Nephron progenitor cell (in vitro differentiated cells): ENCODE data around the gene SPECC1L.
A peak's percentile ranks its signal among the peaks of the same experiment; 100 is the strongest.
"Not testable (repeated sequence)": the region's sequence is repeated elsewhere in the genome, so short reads cannot be mapped to it uniquely, and the experiment has no call there.

Experiments used
- DNase-seq: peaks from one replicate; pipeline ENCODE4 v3.0.0; 2021
- H3K27ac Mint-ChIP-seq: 2 replicates; pipeline ENCODE4 v1.8.0; 2021; ENCODE audit warnings: mild to moderate bottlenecking, moderate library complexity, mixed read lengths
- H3K27me3 Mint-ChIP-seq: 2 replicates; pipeline ENCODE4 v1.8.0; 2021; ENCODE audit warnings: mild to moderate bottlenecking, low read depth, mixed read lengths; ENCODE audit not compliant: poor library complexity
- H3K36me3 Mint-ChIP-seq: 2 replicates; pipeline ENCODE4 v1.8.0; 2021; ENCODE audit warnings: low read depth, mixed read lengths
- H3K4me1 Mint-ChIP-seq: 2 replicates; pipeline ENCODE4 v1.8.0; 2021; ENCODE audit warnings: mixed read lengths
- H3K4me3 Mint-ChIP-seq: 2 replicates; pipeline ENCODE4 v1.8.0; 2021; ENCODE audit warnings: mild to moderate bottlenecking, moderate library complexity, mixed read lengths
- H3K9me3 Mint-ChIP-seq: 2 replicates; pipeline ENCODE4 v1.8.0; 2021; ENCODE audit warnings: mild to moderate bottlenecking, moderate library complexity, mixed read lengths
- CTCF ChIP-seq: fragments of 200-600 bp; sonication (generic); IDR thresholded peaks from 2 replicates; pipeline ENCODE4 v1.5.0; 2021; ENCODE audit warnings: antibody characterized with exemption

Gene SPECC1L

GRCh38 chr22:24247011-24247507 lies 23.6 kb upstream of the SPECC1L start:
- Mint-ChIP-seq H3K27ac (no peak overlapping the region), H3K4me1 (peaks cover 29% of the 10 kb centered on the region), H3K4me3 (no peak overlapping the region), H3K27me3 (no peaks in the 10 kb centered on the region), H3K36me3 (no peaks in the 10 kb centered on the region), H3K9me3 (no peaks in the 10 kb centered on the region)
- TF ChIP-seq CTCF: no peak
- no peak for DNase-seq

- H3K4me1 Mint-ChIP-seq: peaks cover 22% of the 10 kb centered on the region
- no peaks in the 10 kb centered on the region for H3K27me3 Mint-ChIP-seq
- H3K9me3 Mint-ChIP-seq: no peaks in the 10 kb centered on the region
- H3K4me3 Mint-ChIP-seq: no peak overlapping the region
- peak; percentile 88 for DNase-seq
- TF ChIP-seq CTCF: peak; percentile 71
- H3K27ac Mint-ChIP-seq: no peak overlapping the region
- no peaks in the 10 kb centered on the region for H3K36me3 Mint-ChIP-seq
These were observed 22.9 kb upstream of the SPECC1L start for GRCh38 chr22:24247564-24248344.

GRCh38 chr22:24248611-24249010 lies 22.0 kb upstream of the SPECC1L start:
- H3K36me3 Mint-ChIP-seq, H3K27ac Mint-ChIP-seq, DNase-seq, H3K4me3 Mint-ChIP-seq, H3K27me3 Mint-ChIP-seq, H3K9me3 Mint-ChIP-seq: not testable (repeated sequence)
- peaks cover 14% of the 10 kb centered on the region for H3K4me1 Mint-ChIP-seq

GRCh38 chr22:24249413-24249812 lies 21.2 kb upstream of the SPECC1L start:
- not testable (repeated sequence) for H3K36me3 Mint-ChIP-seq, H3K27me3 Mint-ChIP-seq, H3K27ac Mint-ChIP-seq, H3K4me1 Mint-ChIP-seq, H3K9me3 Mint-ChIP-seq, H3K4me3 Mint-ChIP-seq, DNase-seq

- not testable (repeated sequence) for H3K9me3 Mint-ChIP-seq, DNase-seq, H3K4me3 Mint-ChIP-seq, H3K4me1 Mint-ChIP-seq, H3K27ac Mint-ChIP-seq, H3K27me3 Mint-ChIP-seq, H3K36me3 Mint-ChIP-seq
These were observed 19.3 kb upstream of the SPECC1L start for GRCh38 chr22:24251286-24251685.

- not testable (repeated sequence) for H3K4me3 Mint-ChIP-seq, DNase-seq, H3K27me3 Mint-ChIP-seq, H3K9me3 Mint-ChIP-seq, H3K27ac Mint-ChIP-seq, H3K4me1 Mint-ChIP-seq, H3K36me3 Mint-ChIP-seq
These were observed 17.5 kb upstream of the SPECC1L start for GRCh38 chr22:24253126-24253525.

- not testable (repeated sequence) for H3K27ac Mint-ChIP-seq, H3K4me1 Mint-ChIP-seq, H3K36me3 Mint-ChIP-seq, H3K4me3 Mint-ChIP-seq, H3K9me3 Mint-ChIP-seq, H3K27me3 Mint-ChIP-seq, DNase-seq
These were observed 14.5 kb upstream of the SPECC1L start for GRCh38 chr22:24256136-24256535.

GRCh38 chr22:24256736-24257135 lies 13.9 kb upstream of the SPECC1L start:
- not testable (repeated sequence) for H3K27me3 Mint-ChIP-seq, H3K4me1 Mint-ChIP-seq, H3K27ac Mint-ChIP-seq, H3K4me3 Mint-ChIP-seq, H3K36me3 Mint-ChIP-seq, H3K9me3 Mint-ChIP-seq, DNase-seq

- not testable (repeated sequence) for H3K27me3 Mint-ChIP-seq, H3K9me3 Mint-ChIP-seq, H3K27ac Mint-ChIP-seq, H3K36me3 Mint-ChIP-seq, H3K4me3 Mint-ChIP-seq
- H3K4me1 Mint-ChIP-seq: peaks cover 23% of the 10 kb centered on the region
- peak; percentile 31 for TF ChIP-seq CTCF
- peak; percentile 78 for DNase-seq
These were observed 11.2 kb upstream of the SPECC1L start for GRCh38 chr22:24259459-24259858.

GRCh38 chr22:24262185-24262749 lies 8.4 kb upstream of the SPECC1L start:
- not testable (repeated sequence) for H3K9me3 Mint-ChIP-seq, H3K27ac Mint-ChIP-seq, DNase-seq, H3K36me3 Mint-ChIP-seq, H3K4me3 Mint-ChIP-seq, H3K27me3 Mint-ChIP-seq
- peaks cover 41% of the 10 kb centered on the region for H3K4me1 Mint-ChIP-seq

- Mint-ChIP-seq H3K4me1 (peaks cover 44% of the 10 kb centered on the region), H3K27ac (peak overlapping the region; percentile 72), H3K4me3 (peak overlapping the region; percentile 18)
- not testable (repeated sequence) for H3K27me3 Mint-ChIP-seq, H3K9me3 Mint-ChIP-seq, H3K36me3 Mint-ChIP-seq, DNase-seq
These were observed 7.2 kb upstream of the SPECC1L start for GRCh38 chr22:24263479-24263878.
